Measurements from ENCODE around the gene MYOZ3.

Gene MYOZ3

GRCh38 chr5:150706776-150707390 is 45.8 kb downstream of the MYOZ3 start:
- DNase-seq: no peak

DNA sequence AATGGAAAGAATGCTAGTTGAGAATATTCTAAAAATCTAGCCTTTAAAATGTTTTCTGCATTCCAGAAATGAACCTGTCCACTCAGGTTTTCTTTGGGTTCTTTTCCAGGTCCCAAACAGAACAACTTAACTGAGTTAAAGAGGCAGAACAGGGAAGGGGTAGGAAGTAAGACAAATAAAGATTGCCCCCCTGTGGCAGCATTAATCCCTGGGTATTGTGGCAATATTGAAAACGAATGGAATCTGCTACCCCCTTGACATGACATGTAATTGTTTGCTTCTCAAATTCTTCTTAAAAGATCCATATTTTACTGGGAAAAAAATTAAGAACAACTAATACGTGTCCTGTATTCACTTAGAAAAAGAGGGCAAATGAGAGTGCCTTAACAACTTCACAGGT is 49.1 kb downstream of the MYOZ3 start:
- no peak for DNase-seq

DNA sequence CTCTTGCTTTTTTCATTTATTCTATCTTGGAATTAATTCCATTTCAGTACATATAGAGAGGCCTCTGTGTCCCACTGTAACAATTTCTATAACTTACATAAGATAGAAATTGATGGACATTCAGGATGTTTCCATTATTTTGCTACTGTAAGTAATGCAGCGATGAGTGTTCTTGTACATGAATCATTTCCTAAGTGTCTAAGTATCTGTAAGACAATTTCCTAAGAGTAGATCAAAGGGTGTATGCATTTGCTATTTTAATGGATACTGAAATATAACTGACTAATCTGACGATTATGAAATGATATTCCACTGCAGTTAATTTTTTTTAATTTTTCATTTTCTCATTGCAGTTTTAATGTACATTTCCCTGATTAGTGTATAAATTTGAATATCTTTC is 62.8 kb downstream of the MYOZ3 start:
- no peak for DNase-seq

All from DMS153 (cell line).